ENCODE results near the gene CKAP5.

The CKAP5 gene

GRCh38 chr11:46761807-46762206 is 84.3 kb downstream of the CKAP5 start:
- no peak for DNase-seq

DNA sequence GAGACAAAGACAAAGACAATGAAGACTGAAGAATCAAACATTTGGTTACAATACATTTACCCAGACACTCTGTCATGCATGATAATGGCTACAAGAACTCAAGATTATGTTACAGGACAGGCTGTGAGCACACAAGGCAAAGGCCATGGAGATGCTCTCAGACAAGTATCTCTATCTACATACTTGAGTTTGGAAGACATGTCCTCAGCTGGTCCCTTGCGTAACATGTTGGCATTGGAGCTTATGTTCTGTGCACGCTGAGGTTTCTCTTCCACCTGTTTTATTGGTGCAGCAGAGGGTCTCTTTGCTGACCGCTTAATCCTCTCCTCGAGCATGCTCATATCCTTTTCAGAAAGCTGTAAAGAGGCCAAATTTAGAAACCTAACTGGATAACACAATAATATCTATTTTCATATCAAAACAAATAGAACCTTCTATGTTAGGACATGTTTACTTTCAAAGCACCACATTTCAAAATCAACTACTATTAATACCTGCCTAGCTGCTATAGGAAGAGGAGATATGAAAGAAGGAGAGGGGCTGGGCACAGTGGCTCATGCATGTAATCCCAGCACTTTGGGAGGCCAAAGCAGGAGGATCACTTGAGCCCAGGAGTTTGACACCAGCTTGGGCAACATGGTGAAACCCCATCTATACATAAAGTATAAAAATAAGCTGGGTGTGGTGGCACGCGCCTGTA is 85.5 kb downstream of the CKAP5 start:
- DNase-seq = no peak

- no peak for DNase-seq
Observed at GRCh38 chr11:46759196-46759595, 86.9 kb downstream of the CKAP5 start.

DNA sequence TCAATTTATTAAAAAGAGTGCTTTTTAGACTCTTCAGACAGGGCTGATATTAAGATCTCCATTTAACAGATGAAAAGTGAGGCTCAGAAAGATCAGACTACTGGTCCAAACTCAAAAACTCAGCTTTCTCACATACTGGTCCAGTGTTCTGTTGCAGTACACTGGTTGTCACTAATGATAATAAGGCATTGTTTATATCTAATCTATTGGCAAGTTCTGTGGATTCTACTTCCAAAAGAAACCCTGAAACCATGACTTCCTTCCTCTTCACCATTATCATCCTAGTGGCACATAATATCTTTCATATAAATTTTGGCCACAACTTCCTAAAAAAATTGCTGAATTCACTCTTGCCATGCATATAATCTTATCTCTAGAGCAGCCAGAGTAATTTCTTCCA is 90.1 kb downstream of the CKAP5 start:
- DNase-seq = no peak

- no peak for DNase-seq
Observed at GRCh38 chr11:46747150-46747549, 98.9 kb downstream of the CKAP5 start.

GRCh38 chr11:46745995-46746394 is 100.1 kb downstream of the CKAP5 start:
- DNase-seq = no peak

DNA sequence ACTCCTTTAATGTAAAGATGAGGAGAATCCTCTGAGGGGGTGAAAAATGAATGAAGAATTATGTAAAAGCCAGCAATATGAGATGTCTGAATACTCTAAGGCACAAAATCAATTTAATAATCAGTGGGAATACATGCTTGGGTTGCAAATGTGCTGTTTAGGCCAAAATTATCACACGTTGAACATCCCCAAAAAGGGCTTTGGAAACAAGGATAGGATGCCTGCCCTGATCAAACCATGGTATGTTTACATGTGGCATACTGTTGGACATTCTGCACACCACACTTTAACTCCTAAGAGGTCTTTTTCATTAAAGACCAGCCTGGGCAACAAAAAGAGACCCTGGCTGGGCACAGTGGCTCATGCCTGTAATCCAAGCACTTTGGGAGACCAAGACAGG is 100.8 kb downstream of the CKAP5 start:
- no peak for DNase-seq

- no peak for DNase-seq
Observed at GRCh38 chr11:46743693-46744339, 102.3 kb downstream of the CKAP5 start.

GRCh38 chr11:46743043-46743442 is 103.0 kb downstream of the CKAP5 start:
- DNase-seq = no peak

- no peak for DNase-seq
Observed at GRCh38 chr11:46741600-46742484, 104.2 kb downstream of the CKAP5 start.

GRCh38 chr11:46738887-46739286 is 107.2 kb downstream of the CKAP5 start:
- no peak for DNase-seq

GRCh38 chr11:46737699-46738098 is 108.4 kb downstream of the CKAP5 start:
- no peak for DNase-seq

- DNase-seq = no peak
Observed at GRCh38 chr11:46736615-46737014, 109.5 kb downstream of the CKAP5 start.

DNA sequence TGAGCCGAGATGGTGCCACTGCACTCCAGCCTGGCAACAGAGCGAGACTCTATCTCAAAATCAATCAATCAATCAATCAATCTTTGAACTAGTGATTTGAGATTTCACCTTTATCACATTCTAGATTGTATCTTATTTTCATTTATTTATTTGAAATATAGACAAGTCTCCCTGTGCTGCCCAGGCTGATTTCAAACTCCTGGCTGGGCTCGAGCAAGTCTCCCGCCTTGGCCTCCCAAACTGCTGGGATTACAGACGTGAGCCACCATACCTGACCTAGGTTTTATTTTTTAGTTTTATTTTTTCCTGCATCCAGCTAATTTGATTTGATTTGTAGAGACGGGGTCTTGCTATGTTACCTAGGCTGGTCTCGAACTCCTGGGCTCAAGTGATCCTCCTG is 109.9 kb downstream of the CKAP5 start:
- DNase-seq = no peak

- no peak for DNase-seq
Observed at GRCh38 chr11:46733234-46733633, 112.8 kb downstream of the CKAP5 start.

DNA sequence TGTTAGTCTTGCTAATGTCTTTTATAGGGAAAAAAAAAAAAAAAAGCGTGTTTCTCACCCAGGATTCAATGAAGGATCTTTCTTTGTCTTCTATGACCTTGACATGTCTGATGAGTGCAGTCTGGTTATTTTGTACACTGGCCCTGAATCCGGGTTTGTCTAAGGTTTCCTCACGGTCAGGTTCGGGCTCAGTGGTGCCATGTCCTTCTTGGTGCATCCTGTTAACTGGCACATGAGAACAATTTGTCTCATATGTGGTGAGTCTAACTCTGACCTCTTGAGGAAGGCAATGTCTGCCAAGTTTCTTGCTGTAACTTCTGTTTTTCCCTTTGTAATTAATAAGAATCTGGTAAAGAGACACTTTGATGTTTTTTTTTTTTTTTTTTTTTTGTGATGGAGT is 114.5 kb downstream of the CKAP5 start:
- no peak for DNase-seq

GRCh38 chr11:46729110-46730027 is 116.7 kb downstream of the CKAP5 start:
- no peak for DNase-seq

- no peak for DNase-seq
Observed at GRCh38 chr11:46728659-46729040, 117.4 kb downstream of the CKAP5 start.

DNA sequence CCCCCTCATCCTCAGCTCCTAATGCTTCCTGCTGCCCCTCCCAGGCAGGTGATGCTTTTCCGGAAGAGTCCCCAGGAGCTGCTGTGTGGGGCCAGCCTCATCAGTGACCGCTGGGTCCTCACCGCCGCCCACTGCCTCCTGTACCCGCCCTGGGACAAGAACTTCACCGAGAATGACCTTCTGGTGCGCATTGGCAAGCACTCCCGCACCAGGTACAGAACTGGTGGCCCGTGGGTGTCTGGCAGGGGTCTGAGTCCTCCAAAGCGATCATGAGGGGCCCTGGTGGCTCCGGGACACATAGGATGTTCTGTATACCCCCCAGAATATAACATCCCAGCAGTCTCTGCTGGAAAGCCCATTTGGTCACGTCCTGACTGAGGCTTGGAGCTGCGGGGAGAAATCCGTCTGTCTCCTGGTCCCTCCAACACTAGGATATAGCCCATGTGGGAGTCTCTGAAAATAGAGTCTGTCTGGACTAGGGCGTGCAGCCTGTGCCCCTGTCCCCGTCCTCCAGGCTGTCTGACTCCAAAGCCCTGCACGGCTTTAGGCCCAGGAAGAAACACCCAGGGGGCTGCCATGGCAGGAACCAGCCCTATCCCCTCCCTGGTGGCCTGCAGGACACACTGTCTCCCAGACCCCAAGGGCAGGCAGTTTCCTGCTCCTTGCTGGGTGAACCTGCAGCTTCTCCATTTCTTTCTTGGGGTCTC is 118.0 kb downstream of the CKAP5 start:
- no peak for DNase-seq

GRCh38 chr11:46726206-46726862 is 119.7 kb downstream of the CKAP5 start:
- no peak for DNase-seq

All from DMS 273 treated with DMSO at 0.1 percent for 48 hours (cell line).